HG03159 (cell line): ENCODE data around the gene DET1.
"Not testable (repeated sequence)": the region's sequence is repeated elsewhere in the genome, so short reads cannot be mapped to it uniquely, and the experiment has no call there.

Source experiments
- ATAC-seq: cut with Tn5 transposase; IDR thresholded peaks from one replicate; pipeline ENCODE4 v1.9.1; 2021; ENCODE audit warnings: mild to moderate bottlenecking, moderate library complexity; ENCODE audit not compliant: unreplicated experiment

The DET1 gene

DNA sequence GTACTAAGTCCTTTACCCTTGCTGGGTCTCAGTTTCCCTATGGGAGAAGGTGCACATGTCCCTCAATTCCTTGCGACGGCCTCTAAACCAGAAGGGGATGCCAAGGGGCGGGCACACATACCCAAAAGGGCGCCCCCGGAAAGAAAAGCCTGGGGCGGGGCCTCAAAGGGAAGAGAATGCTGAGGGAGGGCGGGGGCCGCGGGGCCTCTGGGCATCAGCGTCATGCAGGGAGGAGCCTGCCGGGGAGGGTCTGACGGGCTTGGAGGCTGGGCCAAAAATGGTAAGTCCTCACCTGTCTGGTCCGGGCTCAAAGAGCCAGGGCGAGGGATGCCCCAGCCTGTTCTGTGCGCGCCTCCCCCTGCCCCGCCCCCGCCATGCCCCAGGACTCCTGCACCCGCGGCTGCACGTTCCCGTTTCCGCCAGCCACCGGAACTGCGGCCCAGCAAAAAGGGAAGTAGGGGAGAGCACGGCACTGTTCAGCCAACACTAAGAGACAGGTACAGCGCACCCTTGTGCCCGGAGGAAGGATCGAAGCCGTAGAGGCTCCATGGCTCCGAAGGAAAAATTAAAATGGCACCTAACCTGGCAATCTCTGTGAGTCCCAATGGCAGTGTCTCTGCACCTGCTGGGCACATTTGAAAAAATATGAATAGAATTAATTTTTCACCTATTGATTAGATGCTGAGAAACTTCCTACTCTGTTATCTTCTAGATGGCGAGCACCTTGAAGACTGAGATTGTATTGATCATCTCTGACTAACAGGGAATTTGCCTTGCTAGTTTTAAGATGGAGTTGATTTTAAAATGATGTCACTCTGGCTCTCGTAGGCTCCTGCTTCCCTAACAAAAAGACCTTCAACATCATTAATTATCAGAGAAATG lies at the start of gene DET1:
TSS of gene DET1 (minus strand) at position 434 of the 882 bp plus-strand sequence. CDS start 14,976 bp downstream, outside the sequence.
- ATAC-seq, result peak; percentile 98

DNA sequence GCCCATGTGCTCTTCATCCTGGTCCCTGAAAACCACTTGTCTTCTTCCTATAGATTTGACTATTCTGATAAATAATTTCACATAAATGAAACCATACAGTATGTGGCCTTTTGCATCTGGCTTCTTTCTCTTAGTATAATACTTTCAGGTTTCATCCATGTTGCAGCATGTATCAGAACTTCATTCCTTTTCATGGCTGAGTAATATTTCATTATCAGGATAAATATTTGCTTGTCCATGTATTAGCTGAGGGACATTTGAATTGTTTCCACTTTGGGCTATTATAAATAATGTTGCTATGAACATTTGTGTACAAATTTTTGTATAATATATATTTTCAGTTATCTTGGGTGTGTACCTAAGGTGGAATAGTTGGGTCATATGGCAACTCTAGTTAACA lies 44.9 kb upstream of the DET1 start:
- ATAC-seq, result no peak

- no peak for ATAC-seq
Observed at GRCh38 chr15:88590759-88591158, 44.3 kb upstream of the DET1 start.

DNA sequence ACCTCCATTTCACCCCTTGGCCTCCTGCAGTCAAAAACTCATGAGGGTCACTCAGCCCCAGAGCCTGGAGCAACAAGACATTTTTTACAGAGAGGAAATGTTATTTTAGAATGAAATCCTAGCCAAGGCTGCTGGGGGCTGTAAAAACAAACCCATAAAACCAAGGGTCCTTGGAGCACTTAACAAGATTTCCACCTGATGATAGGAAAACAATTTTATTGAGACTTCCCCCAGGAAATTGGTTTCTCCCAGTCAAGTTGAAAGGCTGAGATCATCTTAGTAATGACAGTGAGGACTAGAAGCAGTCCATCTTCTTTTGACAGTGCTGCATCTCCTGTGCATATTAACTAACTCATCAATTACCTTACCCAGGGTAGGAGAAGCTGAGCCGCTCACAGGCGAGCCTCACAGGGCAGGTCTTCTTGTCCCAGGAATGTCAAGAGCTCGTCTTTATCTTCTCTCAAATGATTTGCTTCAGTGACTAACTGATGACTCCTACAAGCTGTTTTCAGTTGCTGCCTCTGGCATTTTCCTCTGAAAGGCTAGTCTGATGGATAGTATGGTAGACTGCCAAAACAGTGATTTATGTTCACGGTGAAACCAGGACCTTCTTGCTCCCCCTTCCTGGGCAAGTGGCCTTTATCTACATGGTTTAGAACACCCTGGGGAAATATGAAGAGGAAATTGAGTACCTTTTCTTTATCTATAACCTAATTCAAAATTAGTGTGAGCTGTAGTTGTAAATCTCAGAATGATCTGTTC lies 40.1 kb upstream of the DET1 start:
- ATAC-seq, result no peak

GRCh38 chr15:88580532-88580931 lies 34.1 kb upstream of the DET1 start:
- ATAC-seq, result no peak

DNA sequence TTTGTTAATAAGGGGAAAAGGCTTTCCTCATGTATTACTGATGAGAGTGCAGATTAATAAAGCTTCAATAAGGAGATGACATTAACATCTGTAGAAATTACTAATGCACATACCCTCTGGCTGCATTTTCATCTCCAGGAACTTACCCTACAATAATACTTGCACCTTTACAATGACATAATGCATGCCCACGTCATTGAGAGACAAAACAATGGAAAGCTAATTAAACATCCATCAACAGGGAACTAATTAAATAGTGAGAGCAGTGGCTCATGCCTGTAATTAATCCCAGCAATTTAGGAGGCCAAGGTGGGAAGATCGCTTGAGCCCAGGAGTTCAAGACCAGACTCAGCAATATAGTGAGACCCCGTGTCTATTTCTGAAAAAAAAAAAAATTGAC lies 32.8 kb upstream of the DET1 start:
- ATAC-seq, result no peak

DNA sequence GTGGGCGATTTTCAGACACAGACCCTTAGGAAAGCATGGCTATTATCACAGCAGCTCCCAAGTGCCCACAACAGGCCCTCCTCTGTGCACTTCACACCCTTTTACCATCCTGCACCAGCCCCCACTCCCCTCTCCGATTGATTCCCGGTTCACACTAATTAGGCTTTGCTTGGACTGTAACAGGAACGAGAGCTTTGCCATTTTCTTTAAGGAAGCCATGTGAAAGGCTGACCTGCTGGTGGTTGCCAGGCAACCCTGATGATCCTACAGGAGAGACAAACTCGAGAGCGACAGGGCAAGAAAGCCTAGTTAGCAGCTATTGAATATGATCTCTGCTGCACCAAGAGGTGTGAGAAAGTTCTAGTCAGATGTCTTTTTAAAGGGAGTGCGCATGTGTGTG lies 28.2 kb upstream of the DET1 start:
- no peak for ATAC-seq

- ATAC-seq, result no peak
Observed at GRCh38 chr15:88574077-88574476, 27.6 kb upstream of the DET1 start.

GRCh38 chr15:88571852-88572259 lies 25.4 kb upstream of the DET1 start:
- no peak for ATAC-seq

DNA sequence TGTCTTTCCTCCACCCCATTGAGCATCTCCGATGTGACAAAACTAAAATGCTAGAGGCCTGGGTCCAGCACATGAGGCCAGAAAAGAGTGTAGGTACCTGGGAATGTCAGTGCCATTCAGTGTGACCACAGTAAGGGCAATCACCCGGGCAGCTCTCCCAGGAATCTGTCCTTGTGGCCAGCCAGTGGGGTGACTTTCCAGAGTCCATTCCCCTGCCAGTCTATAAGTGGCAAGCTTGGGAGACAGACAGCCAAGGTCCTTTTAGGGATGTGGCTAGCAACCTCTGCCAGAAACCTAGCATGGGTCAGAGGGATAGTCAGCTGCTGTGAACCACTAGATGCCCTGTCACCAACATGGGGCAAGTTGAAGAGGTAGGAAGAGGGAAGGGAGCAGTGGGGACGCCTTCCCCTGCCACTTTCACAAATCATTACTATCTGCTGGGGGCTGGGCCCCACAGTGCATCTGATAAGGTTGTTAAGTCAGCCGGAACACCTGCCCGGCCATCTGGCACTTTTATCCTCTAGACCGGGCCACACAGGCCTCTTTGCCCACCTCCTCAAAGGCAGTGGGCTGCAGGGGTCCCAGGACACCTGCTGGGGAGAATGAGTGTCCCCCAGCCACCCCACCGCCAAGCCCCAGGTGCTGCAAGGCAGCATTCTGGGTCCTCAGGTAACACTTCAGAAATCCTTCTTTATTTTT lies 24.8 kb upstream of the DET1 start:
- no peak for ATAC-seq

DNA sequence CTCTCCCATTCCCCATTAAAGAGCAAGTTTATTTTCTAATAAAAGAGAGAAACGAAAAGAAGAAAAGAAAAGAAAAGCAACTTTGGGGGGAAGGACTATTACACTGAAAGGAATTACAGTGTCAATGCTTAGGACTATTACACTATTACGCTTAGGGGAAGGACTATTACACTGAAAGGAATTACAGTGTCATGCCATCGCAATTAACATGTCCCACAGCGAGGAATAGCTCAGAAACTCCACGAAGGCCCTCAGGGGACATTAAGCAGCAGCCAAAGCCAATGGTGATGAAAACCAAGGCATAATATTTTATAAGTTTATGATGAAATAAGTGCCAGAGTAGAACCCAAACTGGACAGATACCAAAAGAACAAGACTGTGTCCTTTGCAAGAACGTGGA lies 22.1 kb upstream of the DET1 start:
- no peak for ATAC-seq

DNA sequence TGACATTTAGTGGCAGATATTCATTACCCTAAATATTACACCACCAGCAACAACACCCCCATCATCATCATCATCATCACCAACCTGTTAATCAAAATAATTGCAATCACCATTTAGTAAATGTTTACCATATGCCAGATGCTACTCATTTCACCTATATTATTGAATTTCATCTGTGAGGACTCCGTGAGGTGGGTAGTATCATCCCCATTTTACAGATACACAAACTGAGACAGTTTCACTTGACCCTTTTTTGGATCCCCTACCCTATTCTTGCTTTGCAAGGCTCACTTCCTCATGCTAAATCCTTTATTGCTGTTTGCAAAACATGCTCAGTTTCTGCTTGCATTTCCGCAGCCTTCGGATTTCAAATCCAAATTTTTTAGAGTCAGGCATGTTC lies 18.3 kb upstream of the DET1 start:
- ATAC-seq, result no peak

DNA sequence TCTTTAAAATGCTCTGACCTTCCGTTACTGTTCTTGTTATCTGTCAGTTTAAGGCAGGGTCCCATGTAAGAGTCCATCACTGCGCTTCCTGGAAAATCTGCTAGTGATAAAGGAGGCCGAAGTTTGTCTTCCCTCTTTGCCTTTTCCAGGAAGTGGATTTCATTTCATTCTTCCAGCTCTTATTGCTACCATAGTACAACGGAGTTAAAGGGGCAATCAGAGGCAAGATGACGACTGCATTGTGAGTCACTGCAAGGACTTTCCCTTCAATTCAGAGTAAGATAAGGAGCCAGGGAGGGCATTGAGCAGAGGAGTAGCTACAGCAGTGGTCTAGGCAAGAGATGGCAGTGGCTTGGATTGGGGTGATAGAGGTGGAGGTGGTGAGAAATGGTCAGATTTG lies 17.2 kb upstream of the DET1 start:
- no peak for ATAC-seq

DNA sequence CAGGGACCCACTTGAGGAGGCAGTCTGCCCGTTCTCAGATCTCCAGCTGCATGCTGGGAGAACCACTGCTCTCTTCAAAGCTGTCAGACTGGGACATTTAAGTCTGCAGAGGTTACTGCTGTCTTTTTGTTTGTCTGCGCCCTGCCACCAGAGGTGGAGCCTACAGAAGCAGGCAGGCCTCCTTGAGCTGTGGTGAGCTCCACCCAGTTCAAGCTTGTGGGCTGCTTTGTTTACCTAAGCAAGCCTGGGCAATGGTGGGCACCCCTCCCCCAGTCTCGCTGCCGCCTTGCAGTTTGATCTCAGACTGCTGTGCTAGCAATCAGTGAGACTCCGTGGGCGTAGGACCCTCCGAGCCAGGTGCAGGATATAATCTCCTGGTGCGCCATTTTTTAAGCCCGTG lies 13.1 kb upstream of the DET1 start:
- not testable (repeated sequence) for ATAC-seq

GRCh38 chr15:88558026-88558425 lies 11.5 kb upstream of the DET1 start:
- not testable (repeated sequence) for ATAC-seq

DNA sequence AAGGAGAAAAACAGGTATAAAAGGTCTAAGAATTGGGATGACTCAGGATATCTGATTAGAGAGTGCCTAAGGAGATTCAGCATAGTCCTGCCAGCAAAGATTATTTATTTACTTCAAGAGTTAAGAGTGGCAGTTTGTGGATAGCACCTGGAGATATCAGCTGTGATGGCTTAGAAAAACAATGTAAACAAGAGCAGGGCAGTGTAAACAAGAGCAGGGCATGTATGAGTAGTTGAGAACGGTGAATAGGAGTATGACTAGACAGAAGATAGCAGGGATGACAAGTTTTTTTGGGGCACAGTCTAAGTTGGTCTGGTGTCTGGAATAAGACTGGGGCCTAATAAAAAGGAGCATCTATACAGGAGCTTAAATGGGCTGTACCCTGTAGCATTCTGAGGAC lies 1.5 kb upstream of the DET1 start:
- not testable (repeated sequence) for ATAC-seq

DNA sequence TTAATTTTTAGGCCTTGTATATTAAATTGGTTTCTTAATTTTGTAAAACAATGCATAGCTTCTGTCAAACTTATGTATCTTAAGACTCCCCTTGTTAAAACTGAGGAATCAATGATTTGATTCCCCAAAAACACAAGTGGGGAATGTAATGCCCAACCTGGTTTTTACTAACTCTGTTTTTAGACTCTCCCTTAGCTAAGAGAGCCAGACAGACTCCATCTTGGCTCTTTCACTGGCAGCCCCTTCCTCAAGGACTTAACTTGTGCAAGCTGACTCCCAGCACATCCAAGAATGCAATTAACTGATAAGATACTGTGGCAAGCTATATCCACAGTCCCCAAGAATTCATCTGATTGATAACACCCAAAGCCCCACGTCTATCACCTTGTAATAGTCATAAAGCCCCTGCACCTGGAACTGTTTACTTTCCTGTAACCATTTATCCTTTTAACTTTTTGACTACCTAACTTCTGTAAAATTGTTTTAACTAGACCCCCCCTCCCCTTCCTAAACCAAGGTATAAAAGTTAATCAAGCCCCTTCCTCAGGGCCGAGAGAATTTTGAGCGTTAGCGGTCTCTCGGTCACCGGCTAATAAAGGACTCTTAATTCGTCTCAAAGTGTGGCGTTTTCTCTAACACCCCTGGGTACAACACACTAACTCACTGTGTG lies 768 bp downstream of the DET1 start:
- ATAC-seq, result not testable (repeated sequence)

DNA sequence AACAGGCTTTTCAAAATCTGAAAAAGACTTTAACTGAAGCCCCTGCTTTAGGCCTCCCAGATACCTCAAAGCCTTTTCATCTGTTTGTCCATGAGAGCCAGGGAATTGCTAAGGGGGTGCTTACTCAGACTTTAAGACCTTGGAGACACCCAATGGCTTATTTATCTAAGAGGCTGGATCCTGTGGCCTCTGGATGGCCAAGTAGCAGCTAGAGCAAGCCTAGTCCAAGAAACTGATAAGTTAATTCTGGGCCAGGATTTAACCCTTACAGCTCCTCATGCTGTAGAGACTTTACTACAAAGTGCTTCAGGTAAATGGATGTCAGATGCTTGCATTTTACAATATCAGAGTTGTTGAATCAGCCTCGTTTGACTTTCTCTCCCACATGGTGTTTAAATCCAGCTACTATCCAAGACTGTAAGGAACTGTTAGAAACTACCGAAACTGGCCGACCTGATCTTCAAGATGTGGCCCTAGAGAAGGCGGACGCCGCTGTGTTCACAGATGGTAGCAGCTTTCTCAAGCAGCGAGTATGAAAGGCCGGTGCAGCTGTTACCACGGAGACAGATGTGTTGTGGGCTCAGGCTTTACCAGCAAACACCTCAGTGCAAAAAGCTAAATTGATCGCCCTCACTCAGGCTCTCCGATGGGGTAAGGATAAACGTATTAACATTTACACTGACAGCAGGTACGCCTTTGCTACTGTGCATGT lies 3.3 kb downstream of the DET1 start:
- ATAC-seq, result no peak

DNA sequence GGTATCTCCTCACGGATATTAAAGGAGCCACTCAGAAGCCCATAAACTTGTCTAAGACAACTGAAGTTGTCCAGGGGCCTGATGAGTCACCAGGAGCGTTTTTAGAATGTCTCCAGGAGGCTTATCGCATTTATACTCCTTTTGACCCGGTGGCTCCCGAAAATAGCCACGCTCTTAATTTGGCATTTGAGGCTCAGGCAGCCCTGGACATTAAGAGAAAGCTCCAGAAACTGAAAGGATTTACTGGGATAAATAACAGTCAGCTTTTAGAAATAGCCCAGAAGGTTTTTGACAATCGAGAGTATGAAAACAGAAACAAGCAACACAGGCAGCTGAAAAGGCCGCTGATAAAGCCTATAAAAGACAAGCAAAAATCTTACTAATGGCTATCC lies 4.1 kb downstream of the DET1 start:
- no peak for ATAC-seq

- ATAC-seq, result no peak
Observed at GRCh38 chr15:88541709-88542341, 4.7 kb downstream of the DET1 start.
